Gastrocnemius medialis (tissue), 4 donors: Measurements from ENCODE around the gene FOXO6. TPM values are rescaled to one million over a fixed set of nuclear protein-coding genes. Genes with fewer than 3 reads are reported as not detected.

Experiments
- ATAC-seq, 2 donors: fragments of 150-250 bp; one replicate each; pipeline ENCODE4 v1.9.1; 2016
- DNase-seq, 2 donors: peaks; one replicate each; pipeline ENCODE4 v3.0.0-alpha.2; 2019
- H3K27ac ChIP-seq, 4 donors: fragments of 200-600 bp; sonication (generic); 1 replicate in 1 of 4; 2 replicates in 3 of 4; pipeline ENCODE4 v1.5.1; 2016 to 2018; ENCODE audit warnings: mild to moderate bottlenecking in 2 of 4, moderate library complexity in 1 of 4
- H3K27me3 ChIP-seq, 3 donors: fragments of 200-600 bp; sonication (generic) in 2 of 3; 1 replicate in 1 of 3; 2 replicates in 2 of 3; pipeline versions ENCODE4 v1.5.1 to v1.6.0; 2016 to 2019; ENCODE audit warnings: mild to moderate bottlenecking in 1 of 3, moderate library complexity in 1 of 3
- H3K36me3 ChIP-seq, 2 donors: fragments of 200-600 bp; sonication (generic) in 1 of 2; one replicate each; pipeline ENCODE4 v1.5.1; 2017 to 2018
- H3K4me1 ChIP-seq, 2 donors: fragments of 200-600 bp; sonication (generic) in 1 of 2; one replicate each; pipeline ENCODE4 v1.5.1; 2016 to 2017; ENCODE audit warnings: mild to moderate bottlenecking in 2 of 2
- H3K4me3 ChIP-seq, 4 donors: fragments of 200-600 bp; sonication (generic) in 3 of 4; 1 replicate in 1 of 4; 2 replicates in 3 of 4; pipeline ENCODE4 v1.5.1; 2016 to 2019; ENCODE audit warnings: mild to moderate bottlenecking in 2 of 4
- H3K9me3 ChIP-seq, 3 donors: fragments of 200-600 bp; sonication (generic) in 2 of 3; 1 replicate in 1 of 3; 2 replicates in 2 of 3; pipeline ENCODE4 v1.5.1; 2016 to 2019
- POLR2A ChIP-seq, 2 donors: fragments of 450-650 bp; IDR thresholded peaks; one replicate each; pipeline ENCODE4 v1.6.1; 2017; ENCODE audit warnings: antibody characterized with exemption in 2 of 2, mild to moderate bottlenecking in 2 of 2, moderate library complexity in 2 of 2
- in situ Hi-C, 4 donors: fragments of 200-750 bp; cut with MboI; loops; one replicate each; pipeline versions ENCODE4 v1.15.0 to v1.8.0; 2017; ENCODE audit warnings: low sequenced_read_pairs in 4 of 4
- intact Hi-C: fragments of 100-400 bp; cut with DNase I; formaldehyde crosslinking; loops from one replicate; pipeline ENCODE4 v1.15.1; 2023; ENCODE audit warnings: low total_unique reads
- total RNA-seq, 4 donors: library from RNA; depleted of rRNA; stranded (reverse); fragments of >200 nt; gene quantifications; one replicate each; pipeline versions ENCODE4 v1.1.0 to v1.2.3, GENCODE V29; 2016
- TF ChIP-seq, protein P1 (sequence below), 5 experiments: fragments of 450-650 bp in 3 of 5; fragments of 200-600 bp in 2 of 5; sonication (generic) in 2 of 5; IDR thresholded peaks in 4 of 5; conservative IDR thresholded peaks in 1 of 5; 1 replicate in 4 of 5; 2 replicates in 1 of 5; pipeline ENCODE4 v1.5.1; 2016 to 2019; ENCODE audit warnings: antibody characterized with exemption in 5 of 5, mild to moderate bottlenecking in 3 of 5, moderate library complexity in 3 of 5

FOXO6 gene
- total RNA-seq, 4 donors from 2014 or later = 0.20 to 3.9 (median 0.94) TPM

DNA sequence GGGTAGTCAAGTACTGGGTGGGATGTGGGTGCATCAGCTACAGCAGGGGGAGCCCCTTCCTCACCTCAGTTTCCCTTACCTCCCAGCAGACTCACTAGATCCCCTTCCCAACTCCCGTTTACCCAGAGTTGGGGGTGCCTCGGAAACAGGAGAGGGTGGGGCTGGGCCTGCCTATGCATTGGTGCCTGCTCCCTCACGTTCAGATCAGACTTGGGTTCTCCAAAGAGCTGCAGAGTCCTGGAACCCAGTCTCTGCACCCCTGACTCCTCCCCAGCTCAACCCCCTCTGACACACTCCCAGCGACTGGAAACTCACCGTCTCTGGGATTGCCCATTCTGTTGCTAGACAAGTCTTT is 6.0 kb downstream of the FOXO6 start:
- Histone ChIP-seq H3K27me3 (no peaks in the 10 kb centered on the region), H3K27ac (no peak overlapping the region), H3K9me3 (no peaks in the 10 kb centered on the region), H3K36me3 (no peaks in the 10 kb centered on the region), H3K4me1 (peaks cover 26 to 40% of the 10 kb centered on the region in 2 donors), H3K4me3 (no peak overlapping the region)
- intact Hi-C loops (loop anchor here (2.0 kb wide), 1 partner anchor 66 kb away; no protein-coding TSS in a partner anchor), in situ Hi-C loops (loop anchor here in 3 of 4 donors (5.0 to 10.0 kb wide), 2 partner anchors 45 to 48 kb away; no protein-coding TSS in a partner anchor)
- TF ChIP-seq POLR2A (IDR thresholded peaks at IDR 0.05) = no peak
- TF ChIP-seq, protein P1, sequence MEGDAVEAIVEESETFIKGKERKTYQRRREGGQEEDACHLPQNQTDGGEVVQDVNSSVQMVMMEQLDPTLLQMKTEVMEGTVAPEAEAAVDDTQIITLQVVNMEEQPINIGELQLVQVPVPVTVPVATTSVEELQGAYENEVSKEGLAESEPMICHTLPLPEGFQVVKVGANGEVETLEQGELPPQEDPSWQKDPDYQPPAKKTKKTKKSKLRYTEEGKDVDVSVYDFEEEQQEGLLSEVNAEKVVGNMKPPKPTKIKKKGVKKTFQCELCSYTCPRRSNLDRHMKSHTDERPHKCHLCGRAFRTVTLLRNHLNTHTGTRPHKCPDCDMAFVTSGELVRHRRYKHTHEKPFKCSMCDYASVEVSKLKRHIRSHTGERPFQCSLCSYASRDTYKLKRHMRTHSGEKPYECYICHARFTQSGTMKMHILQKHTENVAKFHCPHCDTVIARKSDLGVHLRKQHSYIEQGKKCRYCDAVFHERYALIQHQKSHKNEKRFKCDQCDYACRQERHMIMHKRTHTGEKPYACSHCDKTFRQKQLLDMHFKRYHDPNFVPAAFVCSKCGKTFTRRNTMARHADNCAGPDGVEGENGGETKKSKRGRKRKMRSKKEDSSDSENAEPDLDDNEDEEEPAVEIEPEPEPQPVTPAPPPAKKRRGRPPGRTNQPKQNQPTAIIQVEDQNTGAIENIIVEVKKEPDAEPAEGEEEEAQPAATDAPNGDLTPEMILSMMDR (IDR thresholded peaks at IDR 0.05 in 4 of 5, conservative IDR thresholded peaks at IDR 0.05 in 1 of 5) = no peak
- DNase-seq = no peak
- ATAC-seq = no peak

DNA sequence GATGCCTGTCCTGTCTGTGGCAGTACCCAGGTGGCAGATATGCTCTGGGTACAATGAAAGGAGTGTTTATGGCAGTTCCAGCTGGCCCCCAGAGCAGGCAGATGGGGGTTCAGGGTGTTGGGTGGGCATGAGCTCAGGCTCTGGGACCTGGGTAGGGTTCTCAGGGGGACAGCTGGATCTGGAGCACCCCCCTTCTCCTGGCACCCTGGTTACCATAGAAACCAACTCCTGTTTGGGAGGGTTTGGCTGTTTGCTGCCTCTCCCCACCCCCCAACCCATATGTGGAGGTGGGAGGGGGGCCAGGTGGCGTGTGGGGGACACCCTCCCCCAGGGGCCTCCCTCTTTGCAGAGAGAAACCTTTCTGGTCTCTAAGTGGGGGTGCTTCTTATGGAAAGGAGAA is 7.1 kb downstream of the FOXO6 start:
- no peak overlapping the region for H3K27ac ChIP-seq
- DNase-seq = no peak
- TF ChIP-seq POLR2A (IDR thresholded peaks at IDR 0.05) = no peak
- TF ChIP-seq, protein P1 (IDR thresholded peaks at IDR 0.05 in 4 of 5, conservative IDR thresholded peaks at IDR 0.05 in 1 of 5) = no peak
- no peak for ATAC-seq
- in situ Hi-C loops = loop anchor here in 3 of 4 donors (5.0 to 10.0 kb wide), 2 partner anchors 44 to 46 kb away; no protein-coding TSS in a partner anchor
- peaks cover 27 to 38% of the 10 kb centered on the region in 2 donors for H3K4me1 ChIP-seq
- no peaks in the 10 kb centered on the region for H3K27me3 ChIP-seq
- H3K4me3 ChIP-seq = no peak overlapping the region
- no peaks in the 10 kb centered on the region for H3K36me3 ChIP-seq
- intact Hi-C loops = no loop called here
- H3K9me3 ChIP-seq = no peaks in the 10 kb centered on the region

DNA sequence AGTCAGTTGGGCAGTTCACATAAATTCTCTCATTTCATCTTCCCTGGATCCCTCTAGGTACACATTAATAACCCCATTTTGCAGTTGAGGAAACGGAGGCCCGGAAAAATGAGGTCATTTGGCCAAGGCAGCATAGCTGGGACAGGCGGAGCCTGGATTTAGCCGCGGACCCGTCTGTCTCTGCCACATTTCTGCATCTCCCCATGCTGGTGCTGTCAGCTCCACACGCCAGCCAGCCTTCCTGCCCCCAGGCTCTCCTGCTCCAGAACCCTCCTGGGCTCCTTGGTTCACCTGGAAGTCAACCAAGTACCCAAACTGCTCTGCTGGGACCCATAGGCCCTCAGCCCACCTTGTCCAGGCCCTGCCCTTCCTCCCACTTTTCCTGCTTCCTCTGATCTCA is 7.6 kb downstream of the FOXO6 start:
- Histone ChIP-seq H3K36me3 (no peaks in the 10 kb centered on the region), H3K9me3 (no peaks in the 10 kb centered on the region), H3K27ac (no peak overlapping the region), H3K4me1 (peaks cover 27 to 38% of the 10 kb centered on the region in 2 donors), H3K4me3 (no peak overlapping the region), H3K27me3 (no peaks in the 10 kb centered on the region)
- intact Hi-C loops = no loop called here
- DNase-seq (no peak), ATAC-seq (no peak)
- in situ Hi-C loops = loop anchor here in 3 of 4 donors (5.0 to 10.0 kb wide), 2 partner anchors 44 to 46 kb away; no protein-coding TSS in a partner anchor
- TF ChIP-seq POLR2A (IDR thresholded peaks at IDR 0.05) = no peak
- TF ChIP-seq, protein P1 (IDR thresholded peaks at IDR 0.05 in 4 of 5, conservative IDR thresholded peaks at IDR 0.05 in 1 of 5) = no peak

DNA sequence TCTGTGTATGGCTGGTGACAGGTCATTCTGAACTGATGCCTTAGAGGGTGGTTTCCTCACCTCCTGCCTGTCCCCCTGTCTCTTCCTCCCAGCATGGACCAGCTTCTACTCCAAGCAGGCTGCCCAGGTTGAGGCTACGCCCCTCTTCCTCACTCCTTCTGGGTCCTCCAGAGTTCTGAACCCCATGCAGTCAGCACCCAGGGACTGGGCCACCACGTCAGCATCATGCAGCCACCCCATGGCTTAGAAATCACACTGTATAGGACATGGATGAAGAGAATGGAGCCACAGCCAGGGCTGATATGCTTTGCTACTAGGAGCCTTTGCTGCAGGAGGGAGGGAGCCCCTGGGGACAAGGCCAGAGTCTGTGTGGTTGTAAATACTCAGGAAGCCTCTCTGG is 8.3 kb downstream of the FOXO6 start:
- no peak overlapping the region for H3K4me3 ChIP-seq
- H3K27me3 ChIP-seq = no peaks in the 10 kb centered on the region
- no peak for DNase-seq
- H3K4me1 ChIP-seq = peaks cover 27 to 36% of the 10 kb centered on the region in 2 donors
- no peaks in the 10 kb centered on the region for H3K9me3 ChIP-seq
- intact Hi-C loops (no loop called here), in situ Hi-C loops (loop anchor here in 3 of 4 donors (5.0 to 10.0 kb wide), 2 partner anchors 43 to 45 kb away; no protein-coding TSS in a partner anchor)
- H3K36me3 ChIP-seq = no peaks in the 10 kb centered on the region
- no peak for ATAC-seq
- TF ChIP-seq, protein P1 (IDR thresholded peaks at IDR 0.05 in 4 of 5, conservative IDR thresholded peaks at IDR 0.05 in 1 of 5) = no peak
- TF ChIP-seq POLR2A (IDR thresholded peaks at IDR 0.05) = no peak
- no peak overlapping the region for H3K27ac ChIP-seq

DNA sequence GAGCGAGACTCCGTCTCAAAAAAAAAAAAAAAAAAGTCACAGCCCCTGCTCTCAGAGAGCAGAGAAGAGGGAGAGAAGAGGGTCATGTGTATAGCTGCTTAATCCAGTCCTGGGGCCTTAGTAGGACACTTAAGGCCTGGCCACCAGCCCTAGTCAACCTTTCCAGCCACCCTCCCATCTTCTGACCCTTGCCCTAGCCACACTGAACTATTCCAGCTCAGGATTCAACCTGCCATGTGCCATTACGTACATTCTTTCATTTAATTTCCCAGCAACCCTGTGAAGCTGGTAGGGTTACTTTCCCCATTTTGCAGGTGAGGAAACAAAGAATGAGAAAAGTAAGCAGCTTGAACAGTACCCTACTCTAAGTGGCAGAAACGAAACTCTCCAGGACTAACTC is 9.0 kb downstream of the FOXO6 start:
- Histone ChIP-seq H3K27me3 (no peaks in the 10 kb centered on the region), H3K9me3 (no peaks in the 10 kb centered on the region), H3K27ac (peak overlapping the region in 1 of 4 donors; percentile 77), H3K4me1 (peaks cover 27 to 32% of the 10 kb centered on the region in 2 donors), H3K4me3 (no peak overlapping the region), H3K36me3 (no peaks in the 10 kb centered on the region)
- TF ChIP-seq, protein P1 (IDR thresholded peaks at IDR 0.05 in 4 of 5, conservative IDR thresholded peaks at IDR 0.05 in 1 of 5) = no peak
- TF ChIP-seq POLR2A (IDR thresholded peaks at IDR 0.05) = no peak
- no peak for DNase-seq
- no peak for ATAC-seq
- in situ Hi-C loops = no loop called here
- intact Hi-C loops = loop anchor here (2.0 kb wide), 1 partner anchor 27 kb away; no protein-coding TSS in a partner anchor
